Activated naive CD4-positive, alpha-beta T cell treated with Interleukin-2 at 50 U/mL for 16 hours (primary cell): ENCODE measurements around the gene KCNK3.

Experiments
- DNase-seq: peaks from one replicate; pipeline ENCODE4 v3.0.0-alpha.2; 2020

Gene KCNK3

GRCh38 chr2:26666671-26667070, 25.9 kb upstream of the KCNK3 start:
- no peak for DNase-seq

- DNase-seq, result no peak
Observed at GRCh38 chr2:26668041-26668440, 24.5 kb upstream of the KCNK3 start.

- no peak for DNase-seq
Observed at GRCh38 chr2:26668856-26669750, 23.4 kb upstream of the KCNK3 start.

- DNase-seq, result no peak
Observed at GRCh38 chr2:26670171-26670570, 22.4 kb upstream of the KCNK3 start.

GRCh38 chr2:26670931-26671460, 21.5 kb upstream of the KCNK3 start:
- no peak for DNase-seq

GRCh38 chr2:26671691-26672090, 20.8 kb upstream of the KCNK3 start:
- no peak for DNase-seq

- no peak for DNase-seq
Observed at GRCh38 chr2:26672112-26672817, 20.3 kb upstream of the KCNK3 start.

- DNase-seq, result no peak
Observed at GRCh38 chr2:26672818-26673393, 19.6 kb upstream of the KCNK3 start.

- no peak for DNase-seq
Observed at GRCh38 chr2:26674002-26674751, 18.3 kb upstream of the KCNK3 start.

GRCh38 chr2:26674771-26675170, 17.8 kb upstream of the KCNK3 start:
- DNase-seq, result no peak

- no peak for DNase-seq
Observed at GRCh38 chr2:26675651-26676255, 16.8 kb upstream of the KCNK3 start.

GRCh38 chr2:26678035-26678434, 14.5 kb upstream of the KCNK3 start:
- DNase-seq, result no peak

- no peak for DNase-seq
Observed at GRCh38 chr2:26679867-26680266, 12.7 kb upstream of the KCNK3 start.

- no peak for DNase-seq
Observed at GRCh38 chr2:26681656-26682055, 10.9 kb upstream of the KCNK3 start.

GRCh38 chr2:26682155-26682554, 10.4 kb upstream of the KCNK3 start:
- DNase-seq, result no peak

GRCh38 chr2:26683583-26683982, 8.9 kb upstream of the KCNK3 start:
- DNase-seq, result no peak

- DNase-seq, result no peak
Observed at GRCh38 chr2:26685341-26685740, 7.2 kb upstream of the KCNK3 start.

- DNase-seq, result no peak
Observed at GRCh38 chr2:26685989-26686839, 6.3 kb upstream of the KCNK3 start.

- no peak for DNase-seq
Observed at GRCh38 chr2:26687328-26687727, 5.2 kb upstream of the KCNK3 start.

GRCh38 chr2:26687801-26688200, 4.7 kb upstream of the KCNK3 start:
- DNase-seq, result no peak

GRCh38 chr2:26691161-26691560, 1.4 kb upstream of the KCNK3 start:
- no peak for DNase-seq
